Activated CD4-positive, alpha-beta memory T cell treated with anti-CD3 and anti-CD28 coated beads, Interleukin-2, amount 10 ng/mL, durations not matched to agents 7 days and 5 days (primary cell): Measurements from ENCODE around the gene PDE2A. TPM values are rescaled to one million over a fixed set of nuclear protein-coding genes. Genes with fewer than 3 reads are reported as not detected.

Experiments
- CTCF ChIA-PET: fragments of 350-600 bp; sonication (Branson Sonifier 250); formaldehyde crosslinking; loops from one replicate; lab custom pipeline; 2021; ENCODE audit warnings: antibody characterized with exemption, inconsistent platforms; lab: Charles Lee
- POLR2A ChIA-PET: fragments of 350-600 bp; sonication (Branson Sonifier 250); formaldehyde crosslinking; loops from one replicate; lab custom pipeline; 2021; ENCODE audit warnings: antibody characterized with exemption; lab: Charles Lee
- DNase-seq: peaks from one replicate; pipeline ENCODE4 v3.0.0-alpha.2; 2020
- H3K27ac Mint-ChIP-seq: one replicate; pipeline ENCODE4 v1.8.0; 2021; ENCODE audit warnings: mild to moderate bottlenecking, mixed read lengths
- H3K27me3 Mint-ChIP-seq: one replicate; pipeline ENCODE4 v1.8.0; 2021; ENCODE audit warnings: mixed read lengths
- H3K36me3 Mint-ChIP-seq: one replicate; pipeline ENCODE4 v1.8.0; 2021; ENCODE audit warnings: low read depth, mixed read lengths
- H3K4me1 Mint-ChIP-seq: one replicate; pipeline ENCODE4 v1.8.0; 2021; ENCODE audit warnings: mixed read lengths
- H3K4me3 Mint-ChIP-seq: one replicate; pipeline ENCODE4 v1.8.0; 2021; ENCODE audit warnings: mild to moderate bottlenecking, mixed read lengths
- H3K9me3 Mint-ChIP-seq: one replicate; pipeline ENCODE4 v1.8.0; 2021; ENCODE audit warnings: mixed read lengths
- total RNA-seq, 2 experiments: library from RNA; stranded (reverse); gene quantifications; one replicate each; pipeline ENCODE4 v1.2.3, GENCODE V29; 2021

Gene PDE2A
- total RNA-seq, 2 experiments from 2014 or later, result 0.93 to 1.8 TPM

DNA sequence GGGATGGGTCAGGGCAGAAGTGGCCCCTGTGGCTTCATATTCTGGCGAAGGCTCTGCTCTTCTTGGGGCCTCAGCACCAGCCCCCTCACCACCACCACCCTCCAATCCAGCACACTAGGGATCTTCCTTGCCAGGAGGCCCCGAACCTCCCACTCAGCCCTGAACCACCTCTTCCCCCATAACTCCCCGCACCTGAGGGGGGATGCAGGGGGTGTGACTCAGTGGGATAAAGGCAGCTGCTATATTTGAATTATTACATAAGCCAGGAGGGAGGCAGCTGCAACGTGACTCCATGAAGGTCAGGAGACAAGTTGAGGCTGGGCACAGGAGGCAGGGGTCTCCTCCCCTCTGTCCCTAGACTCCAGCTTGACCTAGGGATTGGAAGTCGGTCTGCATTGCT, 5.6 kb upstream of the PDE2A start:
- DNase-seq, result no peak
- Mint-ChIP-seq H3K4me1 (peaks cover 7% of the 10 kb centered on the region), H3K27ac (no peak overlapping the region), H3K9me3 (no peaks in the 10 kb centered on the region), H3K4me3 (no peak overlapping the region), H3K36me3 (peaks cover 7% of the 10 kb centered on the region), H3K27me3 (peaks cover 43% of the 10 kb centered on the region)
- CTCF ChIA-PET, result interaction anchor here (1.0 to 2.3 kb wide), 4 partner anchors 8 to 498 kb away, joined by 3 to 17 read pairs (median 4); no protein-coding TSS in a partner anchor
- POLR2A ChIA-PET, result interaction anchor here (1.1 to 1.3 kb wide), 3 partner anchors 12 to 106 kb away, joined by 3 to 5 read pairs (median 3); no protein-coding TSS in a partner anchor

GRCh38 chr11:72678524-72678923, 4.3 kb upstream of the PDE2A start:
- peaks cover 2% of the 10 kb centered on the region for H3K4me1 Mint-ChIP-seq
- POLR2A ChIA-PET, result interaction anchor here (0.9 to 1.3 kb wide), 2 partner anchors 9 to 105 kb away, joined by 3 to 4 read pairs; no protein-coding TSS in a partner anchor
- H3K36me3 Mint-ChIP-seq, result peaks cover under 1% of the 10 kb centered on the region
- no peak overlapping the region for H3K4me3 Mint-ChIP-seq
- CTCF ChIA-PET, result interaction anchor here (0.9 to 2.3 kb wide), 3 partner anchors 10 to 207 kb away, joined by 3 to 17 read pairs (median 5); no protein-coding TSS in a partner anchor
- H3K9me3 Mint-ChIP-seq, result no peaks in the 10 kb centered on the region
- no peak overlapping the region for H3K27ac Mint-ChIP-seq
- no peak for DNase-seq
- peaks cover 57% of the 10 kb centered on the region for H3K27me3 Mint-ChIP-seq

DNA sequence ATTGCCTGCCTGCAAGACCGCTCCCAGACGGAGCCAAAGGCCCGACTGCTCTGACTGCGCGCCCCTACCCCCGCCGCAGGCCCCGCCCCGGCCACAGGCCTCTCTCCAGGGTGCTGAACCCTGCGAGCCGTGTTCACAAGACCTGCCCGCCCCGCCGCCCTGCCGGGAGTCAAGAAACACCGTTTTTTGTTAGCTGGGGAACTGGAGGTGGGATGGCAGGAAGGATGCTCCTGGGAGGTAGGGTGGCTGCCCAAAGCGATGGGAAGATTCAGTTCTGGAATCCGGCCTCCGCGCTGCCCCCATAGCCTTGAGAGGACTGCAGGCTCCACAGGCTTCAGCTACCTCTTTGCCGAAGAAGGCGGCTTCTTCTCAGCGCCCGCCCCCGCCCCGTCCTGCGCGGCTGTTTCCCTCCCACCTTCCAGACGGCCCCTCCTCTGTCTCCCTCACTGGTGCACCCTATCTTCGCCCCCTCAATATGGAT, 2.7 kb upstream of the PDE2A start:
- H3K27ac Mint-ChIP-seq, result no peak overlapping the region
- ChIA-PET POLR2A (interaction anchor here (0.6 to 1.2 kb wide), 3 partner anchors 9 to 205 kb away, joined by 3 read pairs; no protein-coding TSS in a partner anchor), CTCF (interaction anchor here (0.8 to 1.7 kb wide), 3 partner anchors 89 to 246 kb away, joined by 3 to 4 read pairs (median 3); no protein-coding TSS in a partner anchor)
- DNase-seq, result peak; percentile 73
- no peaks in the 10 kb centered on the region for H3K36me3 Mint-ChIP-seq
- H3K4me3 Mint-ChIP-seq, result no peak overlapping the region
- H3K27me3 Mint-ChIP-seq, result peaks cover 70% of the 10 kb centered on the region
- peaks cover 2% of the 10 kb centered on the region for H3K4me1 Mint-ChIP-seq
- H3K9me3 Mint-ChIP-seq, result no peaks in the 10 kb centered on the region

- Mint-ChIP-seq H3K36me3 (no peaks in the 10 kb centered on the region), H3K27me3 (peaks cover 81% of the 10 kb centered on the region), H3K4me3 (no peak overlapping the region), H3K27ac (no peak overlapping the region), H3K4me1 (peaks cover 2% of the 10 kb centered on the region), H3K9me3 (no peaks in the 10 kb centered on the region)
- DNase-seq, result no peak
- ChIA-PET POLR2A (no interaction called here), CTCF (interaction anchor here (1.3 to 1.6 kb wide), 2 partner anchors 9 to 204 kb away, joined by 6 to 8 read pairs; no protein-coding TSS in a partner anchor)
Measured at GRCh38 chr11:72675221-72675620, 999 bp upstream of the PDE2A start.

- POLR2A ChIA-PET, result no interaction called here
- Mint-ChIP-seq H3K4me3 (no peak overlapping the region), H3K36me3 (no peaks in the 10 kb centered on the region), H3K27me3 (peaks cover 76% of the 10 kb centered on the region), H3K27ac (no peak overlapping the region), H3K9me3 (no peaks in the 10 kb centered on the region), H3K4me1 (peaks cover 10% of the 10 kb centered on the region)
- CTCF ChIA-PET, result interaction anchor here (0.6 to 1.2 kb wide), 2 partner anchors 11 to 23 kb away, joined by 3 to 5 read pairs; no protein-coding TSS in a partner anchor
- no peak for DNase-seq
Measured at GRCh38 chr11:72673284-72673942, 809 bp downstream of the PDE2A start.

DNA sequence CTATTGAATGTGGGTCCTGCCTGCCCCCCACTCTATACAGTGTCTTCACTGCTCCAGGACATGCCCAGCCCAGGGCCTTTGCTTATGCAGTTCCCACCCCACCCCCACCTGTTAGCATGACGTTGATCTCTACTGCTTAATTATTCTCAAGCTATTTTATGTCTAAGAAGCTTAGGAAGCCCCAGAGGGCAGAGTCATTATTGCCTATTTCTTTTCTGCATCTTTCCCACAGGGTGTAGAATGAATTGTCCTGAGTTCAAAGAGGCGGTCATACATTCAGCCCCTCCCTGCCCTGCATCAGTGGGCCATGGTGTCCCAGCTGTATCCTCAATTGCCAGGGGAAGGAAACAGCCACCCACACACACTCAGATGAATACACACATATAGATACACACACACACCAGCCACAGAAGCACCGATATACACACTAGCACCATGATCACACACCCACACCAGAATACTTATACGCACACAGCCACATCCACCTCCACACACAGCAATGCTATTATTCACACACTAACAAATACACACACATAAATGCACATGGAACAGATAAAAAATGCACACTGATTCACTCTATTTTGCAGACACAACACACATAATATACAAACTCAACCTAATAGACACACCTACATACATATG, 1.5 kb downstream of the PDE2A start:
- Mint-ChIP-seq H3K9me3 (no peaks in the 10 kb centered on the region), H3K4me1 (peaks cover 13% of the 10 kb centered on the region), H3K27ac (no peak overlapping the region), H3K4me3 (no peak overlapping the region), H3K36me3 (no peaks in the 10 kb centered on the region), H3K27me3 (peaks cover 69% of the 10 kb centered on the region)
- ChIA-PET POLR2A (interaction anchor here (1.4 kb wide), 1 partner anchor 9 kb away, joined by 6 read pairs; no protein-coding TSS in a partner anchor), CTCF (interaction anchor here (0.6 to 1.6 kb wide), 3 partner anchors 11 to 23 kb away, joined by 3 to 8 read pairs (median 5); no protein-coding TSS in a partner anchor)
- DNase-seq, result no peak

GRCh38 chr11:72671152-72672099, 2.8 kb downstream of the PDE2A start:
- Mint-ChIP-seq H3K36me3 (no peaks in the 10 kb centered on the region), H3K4me3 (no peak overlapping the region), H3K27ac (no peak overlapping the region), H3K27me3 (peaks cover 57% of the 10 kb centered on the region), H3K9me3 (peaks cover 7% of the 10 kb centered on the region), H3K4me1 (peaks cover 12% of the 10 kb centered on the region)
- CTCF ChIA-PET, result interaction anchor here (0.6 to 1.6 kb wide), 4 partner anchors 9 to 689 kb away, joined by 3 to 8 read pairs (median 3); no protein-coding TSS in a partner anchor
- no peak for DNase-seq
- POLR2A ChIA-PET, result interaction anchor here (1.4 kb wide), 1 partner anchor 10 kb away, joined by 6 read pairs; no protein-coding TSS in a partner anchor

DNA sequence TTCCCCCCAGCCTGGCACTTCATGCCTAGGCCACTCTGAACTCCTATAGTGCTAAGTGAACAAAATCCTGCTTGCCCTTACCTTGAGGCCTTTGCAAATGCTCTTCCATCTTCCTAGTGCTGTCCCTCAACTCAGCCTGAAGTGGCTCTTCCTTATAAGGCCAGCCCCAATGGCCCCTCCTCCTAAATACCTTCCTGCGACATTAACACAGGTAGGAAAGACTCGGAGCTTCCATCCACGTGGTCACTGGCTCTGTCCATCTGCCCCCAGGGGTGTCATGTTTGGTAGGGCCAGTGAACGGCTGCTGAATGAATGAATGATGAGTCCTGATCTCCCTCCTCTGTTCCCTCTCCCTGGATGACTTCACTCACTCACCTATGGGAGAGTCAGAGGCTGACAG, 4.2 kb downstream of the PDE2A start:
- H3K4me3 Mint-ChIP-seq, result no peak overlapping the region
- CTCF ChIA-PET, result interaction anchor here (2.5 to 2.7 kb wide), 4 partner anchors 9 to 199 kb away, joined by 9 to 30 read pairs (median 14); no protein-coding TSS in a partner anchor
- no peak overlapping the region for H3K27ac Mint-ChIP-seq
- DNase-seq, result no peak
- H3K36me3 Mint-ChIP-seq, result no peaks in the 10 kb centered on the region
- H3K4me1 Mint-ChIP-seq, result peaks cover 12% of the 10 kb centered on the region
- H3K27me3 Mint-ChIP-seq, result peaks cover 47% of the 10 kb centered on the region
- POLR2A ChIA-PET, result no interaction called here
- H3K9me3 Mint-ChIP-seq, result peaks cover 7% of the 10 kb centered on the region

- H3K36me3 Mint-ChIP-seq, result no peaks in the 10 kb centered on the region
- H3K9me3 Mint-ChIP-seq, result peaks cover 7% of the 10 kb centered on the region
- H3K4me3 Mint-ChIP-seq, result no peak overlapping the region
- no peak overlapping the region for H3K27ac Mint-ChIP-seq
- H3K27me3 Mint-ChIP-seq, result peaks cover 42% of the 10 kb centered on the region
- ChIA-PET POLR2A (no interaction called here), CTCF (interaction anchor here (1.4 to 2.7 kb wide), 5 partner anchors 10 to 198 kb away, joined by 9 to 30 read pairs (median 10); no protein-coding TSS in a partner anchor)
- peaks cover 12% of the 10 kb centered on the region for H3K4me1 Mint-ChIP-seq
- no peak for DNase-seq
Measured at GRCh38 chr11:72669527-72669926, 4.7 kb downstream of the PDE2A start.

DNA sequence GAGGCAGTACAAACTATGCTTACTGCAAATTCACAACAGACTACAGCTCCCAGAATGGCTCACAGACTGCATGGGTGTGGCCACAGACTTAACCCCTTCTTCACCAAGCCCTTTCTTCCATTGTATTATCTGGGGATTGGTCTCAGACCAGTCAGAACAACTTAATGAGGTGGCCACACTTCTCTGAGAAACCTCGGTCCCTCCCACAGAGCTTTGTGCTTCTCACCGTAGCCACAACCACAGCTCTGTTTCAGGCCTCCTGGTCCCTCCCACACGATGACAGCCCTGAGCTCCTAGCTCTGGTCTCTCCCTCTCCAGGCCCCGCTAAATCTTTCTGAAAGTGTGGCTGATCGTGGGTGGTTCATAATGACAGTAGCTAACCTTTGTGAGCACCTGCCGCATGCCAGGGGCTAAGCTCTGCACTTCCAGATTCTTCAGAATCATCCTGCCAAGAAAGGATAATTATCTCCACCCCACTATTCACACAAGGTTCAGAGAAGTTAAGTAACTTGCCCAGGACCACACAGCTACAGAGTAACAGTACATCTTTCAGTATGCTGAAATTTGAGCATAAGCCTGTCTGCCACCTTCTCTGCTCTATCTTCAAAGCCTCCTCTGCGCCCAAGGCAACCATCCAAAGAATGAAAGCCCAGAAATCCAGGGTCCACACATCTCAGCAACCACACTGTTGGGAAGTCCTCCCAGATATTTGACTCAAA, 5.4 kb downstream of the PDE2A start:
- ChIA-PET CTCF (interaction anchor here (0.6 to 2.7 kb wide), 12 partner anchors 11 to 227 kb away, joined by 3 to 30 read pairs (median 4); no protein-coding TSS in a partner anchor), POLR2A (interaction anchor here (0.8 to 1.6 kb wide), 4 partner anchors 8 to 114 kb away, joined by 3 to 5 read pairs (median 3); no protein-coding TSS in a partner anchor)
- DNase-seq, result peak; percentile 72
- Mint-ChIP-seq H3K27ac (no peak overlapping the region), H3K9me3 (peaks cover 7% of the 10 kb centered on the region), H3K36me3 (no peaks in the 10 kb centered on the region), H3K4me3 (no peak overlapping the region), H3K27me3 (peaks cover 34% of the 10 kb centered on the region), H3K4me1 (peaks cover 12% of the 10 kb centered on the region)

GRCh38 chr11:72665911-72666472, 8.2 kb downstream of the PDE2A start:
- POLR2A ChIA-PET, result no interaction called here
- Mint-ChIP-seq H3K4me3 (no peak overlapping the region), H3K27me3 (peaks cover 18% of the 10 kb centered on the region), H3K36me3 (no peaks in the 10 kb centered on the region), H3K27ac (no peak overlapping the region), H3K9me3 (peaks cover 7% of the 10 kb centered on the region), H3K4me1 (peaks cover 12% of the 10 kb centered on the region)
- CTCF ChIA-PET, result no interaction called here
- DNase-seq, result no peak
